ENCODE measurements around the gene SLAMF8.

The SLAMF8 gene

GRCh38 chr1:159851407-159851806 lies 24.7 kb downstream of the SLAMF8 start:
- DNase-seq (ENCODE audit: low spot score), result no peak
- no peak for TF ChIP-seq CTCF (conservative IDR thresholded peaks at IDR 0.05; ENCODE audit: low read depth)
- ChIA-PET CTCF (interaction anchor here (1.0 kb wide), 1 partner anchor 12 kb away, joined by 3 read pairs; no protein-coding TSS in a partner anchor), POLR2A (ENCODE audit: low non-redundant PET) (no interaction called here)
- H3K27ac ChIP-seq, result no peak overlapping the region

GRCh38 chr1:159853417-159854115 lies 26.9 kb downstream of the SLAMF8 start:
- no peak for DNase-seq (ENCODE audit: low spot score)
- ChIA-PET POLR2A (ENCODE audit: low non-redundant PET) (no interaction called here), CTCF (interaction anchor here (1.0 to 1.6 kb wide), 2 partner anchors 38 to 55 kb away, joined by 4 read pairs; no protein-coding TSS in a partner anchor)
- TF ChIP-seq CTCF (conservative IDR thresholded peaks at IDR 0.05; ENCODE audit: low read depth), result no peak
- peak overlapping the region; percentile 91 for H3K27ac ChIP-seq

GRCh38 chr1:159854116-159854692 lies 27.5 kb downstream of the SLAMF8 start:
- no peak for TF ChIP-seq CTCF (conservative IDR thresholded peaks at IDR 0.05; ENCODE audit: low read depth)
- H3K27ac ChIP-seq, result peak overlapping the region; percentile 91
- POLR2A ChIA-PET (ENCODE audit: low non-redundant PET), result no interaction called here
- CTCF ChIA-PET, result interaction anchor here (1.0 to 1.6 kb wide), 2 partner anchors 37 to 55 kb away, joined by 4 read pairs; no protein-coding TSS in a partner anchor
- DNase-seq (ENCODE audit: low spot score), result no peak

- no peak for TF ChIP-seq CTCF (conservative IDR thresholded peaks at IDR 0.05; ENCODE audit: low read depth)
- DNase-seq (ENCODE audit: low spot score), result peak; percentile 65
- H3K27ac ChIP-seq, result peak overlapping the region; percentile 91
- ChIA-PET CTCF (no interaction called here), POLR2A (ENCODE audit: low non-redundant PET) (no interaction called here)
Observed at GRCh38 chr1:159854693-159855192, 28.1 kb downstream of the SLAMF8 start.

- POLR2A ChIA-PET (ENCODE audit: low non-redundant PET), result no interaction called here
- DNase-seq (ENCODE audit: low spot score), result no peak
- no peak for TF ChIP-seq CTCF (conservative IDR thresholded peaks at IDR 0.05; ENCODE audit: low read depth)
- CTCF ChIA-PET, result interaction anchor here (1.1 kb wide), 1 partner anchor 57 kb away, joined by 3 read pairs; no protein-coding TSS in a partner anchor
- peak overlapping the region; percentile 91 for H3K27ac ChIP-seq
Observed at GRCh38 chr1:159855709-159856108, 29.0 kb downstream of the SLAMF8 start.

GRCh38 chr1:159856576-159856975 lies 29.9 kb downstream of the SLAMF8 start:
- no peak for TF ChIP-seq CTCF (conservative IDR thresholded peaks at IDR 0.05; ENCODE audit: low read depth)
- no peak for DNase-seq (ENCODE audit: low spot score)
- CTCF ChIA-PET, result no interaction called here
- H3K27ac ChIP-seq, result peak overlapping the region; percentile 91
- POLR2A ChIA-PET (ENCODE audit: low non-redundant PET), result no interaction called here

Data from RWPE1 (cell line).